Hepatocyte (in vitro differentiated cells): Measurements from ENCODE around the gene HIBCH.

ENCODE experiments used
- CTCF ChIP-seq: fragments of 200-600 bp; sonication (generic); IDR thresholded peaks from 2 replicates; pipeline ENCODE4 v1.5.1; 2016; ENCODE audit warnings: antibody characterized with exemption, mild to moderate bottlenecking; ENCODE audit not compliant: poor library complexity
- EZH2 ChIP-seq: fragments of 200-600 bp; sonication (generic); IDR thresholded peaks from 2 replicates; pipeline ENCODE4 v1.6.1; 2016; ENCODE audit warnings: antibody characterized with exemption, mild to moderate bottlenecking, borderline replicate concordance
- EZH2phosphoT487 ChIP-seq: fragments of 200-600 bp; sonication (generic); IDR thresholded peaks from one replicate; pipeline ENCODE4 v1.6.1; 2018; ENCODE audit warnings: antibody characterized with exemption, mild to moderate bottlenecking, low read depth, moderate library complexity; ENCODE audit not compliant: unreplicated experiment, severe bottlenecking

GRCh38 chr2:190313880-190314279 lies 5.7 kb downstream of the HIBCH start:
- no peak for TF ChIP-seq EZH2
- no peak for TF ChIP-seq CTCF
- no peak for TF ChIP-seq EZH2phosphoT487
